WTC11 (cell line): ENCODE measurements around the gene SPHK2. TPM values are rescaled to one million over a fixed set of nuclear protein-coding genes. Genes with fewer than 3 reads are reported as not detected.

Source experiments
- ATAC-seq: fragments of 200-7000 bp; cut with Tn5 transposase; 2 replicates; pipeline ENCODE4 v1.10.0; 2021; ENCODE audit warnings: mild to moderate bottlenecking, moderate library complexity
- CTCF ChIA-PET: fragments of 300-600 bp; sonication (Branson Sonifier 250); formaldehyde crosslinking; loops from one replicate; lab custom pipeline; 2021; ENCODE audit warnings: antibody characterized with exemption; lab: Charles Lee
- POLR2A ChIA-PET: fragments of 350-600 bp; sonication (Branson Sonifier 250); formaldehyde crosslinking; loops from one replicate; lab custom pipeline; 2021; ENCODE audit warnings: antibody characterized with exemption; lab: Charles Lee
- DNase-seq: peaks from one replicate; pipeline ENCODE4 v3.0.0; 2021; ENCODE audit warnings: low spot score
- H3K27ac Mint-ChIP-seq: 2 replicates; pipeline ENCODE4 v1.8.0; 2021; ENCODE audit warnings: mixed read lengths
- H3K27me3 Mint-ChIP-seq: 2 replicates; pipeline ENCODE4 v1.8.0; 2021; ENCODE audit warnings: low read depth, mild to moderate bottlenecking, moderate library complexity, mixed read lengths
- H3K36me3 Mint-ChIP-seq: 2 replicates; pipeline ENCODE4 v1.8.0; 2021; ENCODE audit warnings: mixed read lengths
- H3K4me1 Mint-ChIP-seq: 2 replicates; pipeline ENCODE4 v1.8.0; 2022; ENCODE audit warnings: mixed read lengths
- H3K4me3 Mint-ChIP-seq: 2 replicates; pipeline ENCODE4 v1.8.0; 2021; ENCODE audit warnings: mild to moderate bottlenecking, moderate library complexity, mixed read lengths
- H3K9me3 Mint-ChIP-seq: 2 replicates; pipeline ENCODE4 v1.8.0; 2021; ENCODE audit warnings: mixed read lengths
- CBFB ChIP-seq: sonication (generic); formaldehyde crosslinking; IDR thresholded peaks from 2 replicates; pipeline ENCODE4 v1.8.1; 2022; ENCODE audit warnings: mild to moderate bottlenecking, low read depth, missing genetic modification reagents
- GRHL2 ChIP-seq: fragments of 250-450 bp; sonication (Bioruptor Pico); IDR thresholded peaks from 2 replicates; pipeline ENCODE4 v1.8.0; 2022; ENCODE audit warnings: mild to moderate bottlenecking, moderate library complexity; ENCODE audit not compliant: insufficient replicate concordance, severe bottlenecking
- GTF2I ChIP-seq: fragments of 250-450 bp; sonication (Bioruptor Pico); conservative IDR thresholded peaks from 2 replicates; pipeline ENCODE4 v1.4.0; 2021; ENCODE audit warnings: mild to moderate bottlenecking
- IRF2 ChIP-seq: sonication (generic); formaldehyde crosslinking; IDR thresholded peaks from 2 replicates; pipeline ENCODE4 v1.8.0; 2022; ENCODE audit warnings: low read depth, missing genetic modification reagents, borderline replicate concordance
- NR3C1 ChIP-seq: sonication (generic); formaldehyde crosslinking; conservative IDR thresholded peaks from 2 replicates; pipeline ENCODE4 v1.8.1; 2023; ENCODE audit warnings: low read depth, mild to moderate bottlenecking, missing genetic modification reagents
- RELA ChIP-seq: sonication (generic); formaldehyde crosslinking; IDR thresholded peaks from 2 replicates; pipeline ENCODE4 v1.8.1; 2022; ENCODE audit warnings: missing genetic modification reagents, mild to moderate bottlenecking, borderline replicate concordance
- TEAD4 ChIP-seq: sonication (generic); formaldehyde crosslinking; IDR thresholded peaks from 2 replicates; pipeline ENCODE4 v1.8.0; 2022; ENCODE audit warnings: mild to moderate bottlenecking, missing genetic modification reagents
- ZNF423 ChIP-seq: fragments of 250-450 bp; sonication (Bioruptor Pico); IDR thresholded peaks from 2 replicates; pipeline ENCODE4 v2.1.2; 2022; ENCODE audit warnings: mild to moderate bottlenecking, moderate library complexity
- total RNA-seq: library from RNA; stranded (reverse); gene quantifications from 3 replicates; pipeline ENCODE4 v1.2.3, GENCODE V29; 2021
- TF ChIP-seq, protein P1 (sequence below): sonication (generic); formaldehyde crosslinking; IDR thresholded peaks from 2 replicates; pipeline ENCODE4 v1.8.0; 2022; ENCODE audit warnings: missing genetic modification reagents
- TF ChIP-seq, protein P2 (sequence below): sonication (generic); formaldehyde crosslinking; conservative IDR thresholded peaks from 2 replicates; pipeline ENCODE4 v1.8.1; 2023; ENCODE audit warnings: mild to moderate bottlenecking, low read depth, missing genetic modification reagents, moderate library complexity
- TF ChIP-seq, protein P3 (sequence below): fragments of 250-450 bp; sonication (Bioruptor Pico); IDR thresholded peaks from 2 replicates; pipeline ENCODE4 v1.9.0; 2021; ENCODE audit warnings: moderate library complexity, mild to moderate bottlenecking, inconsistent platforms, borderline replicate concordance
- TF ChIP-seq, protein P4 (sequence below): fragments of 250-450 bp; sonication (Bioruptor Pico); IDR thresholded peaks from 2 replicates; pipeline ENCODE4 v1.9.0; 2021; ENCODE audit warnings: mild to moderate bottlenecking, borderline replicate concordance
- TF ChIP-seq, protein P5 (sequence below): sonication (generic); formaldehyde crosslinking; IDR thresholded peaks from 2 replicates; pipeline ENCODE4 v1.8.1; 2023; ENCODE audit warnings: mild to moderate bottlenecking, missing genetic modification reagents, moderate library complexity
- TF ChIP-seq, protein P6 (sequence below): fragments of 250-450 bp; sonication (Bioruptor Pico); IDR thresholded peaks from 2 replicates; pipeline ENCODE4 v2.1.2; 2022; ENCODE audit warnings: mild to moderate bottlenecking, moderate library complexity

The SPHK2 gene
- total RNA-seq, 1 experiment from 2014 or later: 64.6 TPM

DNA sequence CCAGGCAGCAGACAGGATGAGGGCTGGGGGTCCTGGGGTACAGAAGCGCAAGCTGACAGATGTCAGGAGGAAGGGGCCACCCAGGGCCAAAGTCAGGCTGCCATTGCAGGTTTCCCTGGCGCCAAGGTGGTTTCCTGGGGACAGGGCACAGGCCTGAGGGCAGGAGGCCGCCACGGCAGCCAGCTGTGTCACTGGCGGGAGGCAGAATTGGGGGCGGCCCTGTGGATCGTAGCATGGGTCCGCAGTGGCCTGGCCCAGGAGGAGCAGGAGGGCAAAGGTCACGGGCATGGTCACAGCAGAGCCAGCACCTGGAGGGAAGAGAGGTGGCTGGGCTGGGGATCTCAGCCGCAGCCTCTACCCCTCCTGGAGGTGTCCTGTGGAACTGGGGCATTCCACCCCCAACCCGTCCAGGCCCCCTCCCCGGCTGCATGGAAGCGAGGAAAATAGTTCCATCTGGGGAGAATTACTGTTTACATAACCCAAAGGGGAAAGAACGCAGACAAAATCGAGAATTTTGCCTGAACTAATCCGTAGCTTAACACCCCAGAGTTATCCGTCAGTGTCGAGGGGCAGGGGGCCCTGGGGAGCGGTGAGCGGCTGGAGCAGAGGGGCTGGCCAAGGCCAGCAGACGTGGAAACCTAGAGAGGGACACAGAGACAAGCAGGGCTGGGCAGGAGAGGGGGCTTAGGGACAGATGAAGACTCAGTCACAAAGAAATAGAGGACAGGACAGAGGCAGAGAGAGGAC lies 51.6 kb downstream of the SPHK2 start:
- Mint-ChIP-seq H3K9me3 (peaks cover 10% of the 10 kb centered on the region), H3K36me3 (no peaks in the 10 kb centered on the region), H3K27me3 (peaks cover 17% of the 10 kb centered on the region), H3K27ac (no peak overlapping the region), H3K4me1 (peaks cover 26% of the 10 kb centered on the region), H3K4me3 (no peak overlapping the region)
- TF ChIP-seq, protein P1, sequence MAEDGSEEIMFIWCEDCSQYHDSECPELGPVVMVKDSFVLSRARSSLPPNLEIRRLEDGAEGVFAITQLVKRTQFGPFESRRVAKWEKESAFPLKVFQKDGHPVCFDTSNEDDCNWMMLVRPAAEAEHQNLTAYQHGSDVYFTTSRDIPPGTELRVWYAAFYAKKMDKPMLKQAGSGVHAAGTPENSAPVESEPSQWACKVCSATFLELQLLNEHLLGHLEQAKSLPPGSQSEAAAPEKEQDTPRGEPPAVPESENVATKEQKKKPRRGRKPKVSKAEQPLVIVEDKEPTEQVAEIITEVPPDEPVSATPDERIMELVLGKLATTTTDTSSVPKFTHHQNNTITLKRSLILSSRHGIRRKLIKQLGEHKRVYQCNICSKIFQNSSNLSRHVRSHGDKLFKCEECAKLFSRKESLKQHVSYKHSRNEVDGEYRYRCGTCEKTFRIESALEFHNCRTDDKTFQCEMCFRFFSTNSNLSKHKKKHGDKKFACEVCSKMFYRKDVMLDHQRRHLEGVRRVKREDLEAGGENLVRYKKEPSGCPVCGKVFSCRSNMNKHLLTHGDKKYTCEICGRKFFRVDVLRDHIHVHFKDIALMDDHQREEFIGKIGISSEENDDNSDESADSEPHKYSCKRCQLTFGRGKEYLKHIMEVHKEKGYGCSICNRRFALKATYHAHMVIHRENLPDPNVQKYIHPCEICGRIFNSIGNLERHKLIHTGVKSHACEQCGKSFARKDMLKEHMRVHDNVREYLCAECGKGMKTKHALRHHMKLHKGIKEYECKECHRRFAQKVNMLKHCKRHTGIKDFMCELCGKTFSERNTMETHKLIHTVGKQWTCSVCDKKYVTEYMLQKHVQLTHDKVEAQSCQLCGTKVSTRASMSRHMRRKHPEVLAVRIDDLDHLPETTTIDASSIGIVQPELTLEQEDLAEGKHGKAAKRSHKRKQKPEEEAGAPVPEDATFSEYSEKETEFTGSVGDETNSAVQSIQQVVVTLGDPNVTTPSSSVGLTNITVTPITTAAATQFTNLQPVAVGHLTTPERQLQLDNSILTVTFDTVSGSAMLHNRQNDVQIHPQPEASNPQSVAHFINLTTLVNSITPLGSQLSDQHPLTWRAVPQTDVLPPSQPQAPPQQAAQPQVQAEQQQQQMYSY (CRISPR knock-in tag): no peak
- no peak for TF ChIP-seq TEAD4
- 0 out of 2 replicates have a peak, but pooled peaks have one; percentile 6 for TF ChIP-seq RELA
- TF ChIP-seq, protein P2, sequence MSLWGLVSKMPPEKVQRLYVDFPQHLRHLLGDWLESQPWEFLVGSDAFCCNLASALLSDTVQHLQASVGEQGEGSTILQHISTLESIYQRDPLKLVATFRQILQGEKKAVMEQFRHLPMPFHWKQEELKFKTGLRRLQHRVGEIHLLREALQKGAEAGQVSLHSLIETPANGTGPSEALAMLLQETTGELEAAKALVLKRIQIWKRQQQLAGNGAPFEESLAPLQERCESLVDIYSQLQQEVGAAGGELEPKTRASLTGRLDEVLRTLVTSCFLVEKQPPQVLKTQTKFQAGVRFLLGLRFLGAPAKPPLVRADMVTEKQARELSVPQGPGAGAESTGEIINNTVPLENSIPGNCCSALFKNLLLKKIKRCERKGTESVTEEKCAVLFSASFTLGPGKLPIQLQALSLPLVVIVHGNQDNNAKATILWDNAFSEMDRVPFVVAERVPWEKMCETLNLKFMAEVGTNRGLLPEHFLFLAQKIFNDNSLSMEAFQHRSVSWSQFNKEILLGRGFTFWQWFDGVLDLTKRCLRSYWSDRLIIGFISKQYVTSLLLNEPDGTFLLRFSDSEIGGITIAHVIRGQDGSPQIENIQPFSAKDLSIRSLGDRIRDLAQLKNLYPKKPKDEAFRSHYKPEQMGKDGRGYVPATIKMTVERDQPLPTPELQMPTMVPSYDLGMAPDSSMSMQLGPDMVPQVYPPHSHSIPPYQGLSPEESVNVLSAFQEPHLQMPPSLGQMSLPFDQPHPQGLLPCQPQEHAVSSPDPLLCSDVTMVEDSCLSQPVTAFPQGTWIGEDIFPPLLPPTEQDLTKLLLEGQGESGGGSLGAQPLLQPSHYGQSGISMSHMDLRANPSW: no peak
- TF ChIP-seq GRHL2 (CRISPR knock-in tag): no peak
- no peak for TF ChIP-seq ZNF423 (CRISPR knock-in tag)
- TF ChIP-seq, protein P3, sequence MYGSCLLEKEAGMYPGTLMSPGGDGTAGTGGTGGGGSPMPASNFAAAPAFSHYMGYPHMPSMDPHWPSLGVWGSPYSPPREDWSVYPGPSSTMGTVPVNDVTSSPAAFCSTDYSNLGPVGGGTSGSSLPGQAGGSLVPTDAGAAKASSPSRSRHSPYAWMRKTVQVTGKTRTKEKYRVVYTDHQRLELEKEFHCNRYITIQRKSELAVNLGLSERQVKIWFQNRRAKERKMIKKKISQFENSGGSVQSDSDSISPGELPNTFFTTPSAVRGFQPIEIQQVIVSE: no peak
- no peak for TF ChIP-seq NR3C1 (CRISPR knock-in tag)
- no peak for ATAC-seq
- ChIA-PET CTCF (interaction anchor here (1.3 to 1.6 kb wide), 2 partner anchors 25 kb away, joined by 3 read pairs; partner anchors contain the start of genes CA11 and FUT2), POLR2A (no interaction called here)
- DNase-seq: no peak

DNA sequence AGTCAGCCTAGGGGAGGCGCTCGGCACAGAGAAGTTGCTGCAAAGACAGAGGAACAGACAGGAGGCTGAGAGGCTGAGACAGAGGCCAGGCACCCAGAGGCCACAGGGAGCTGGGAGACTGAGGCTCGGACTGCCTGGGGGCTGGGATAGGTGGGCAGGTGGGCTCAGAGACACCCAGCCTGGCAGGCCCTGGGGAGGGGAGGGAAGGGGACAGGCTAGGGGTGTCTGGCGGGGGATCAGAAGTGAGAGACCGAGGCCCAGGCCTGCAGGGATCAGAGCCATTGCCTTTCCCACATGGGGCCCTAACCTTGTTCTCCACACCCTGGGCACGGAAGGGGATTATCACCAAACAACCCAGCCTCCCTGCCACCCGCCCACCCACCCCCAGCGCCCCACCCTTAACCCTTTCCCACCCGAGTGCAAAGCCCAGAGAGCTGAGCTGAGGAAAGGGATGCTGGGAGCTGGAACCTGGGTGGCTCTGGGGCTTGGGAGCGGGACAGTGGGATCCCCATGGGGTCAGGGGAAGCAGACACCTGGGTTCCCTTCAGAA lies 52.2 kb downstream of the SPHK2 start:
- DNase-seq (no peak), ATAC-seq (no peak)
- Mint-ChIP-seq H3K27ac (no peak overlapping the region), H3K4me3 (no peak overlapping the region), H3K36me3 (no peaks in the 10 kb centered on the region), H3K4me1 (peaks cover 26% of the 10 kb centered on the region), H3K9me3 (peaks cover 10% of the 10 kb centered on the region), H3K27me3 (peaks cover 17% of the 10 kb centered on the region)
- CTCF ChIA-PET: interaction anchor here (0.6 to 1.6 kb wide), 3 partner anchors 24 to 27 kb away, joined by 3 read pairs; partner anchors contain the start of genes CA11 and FUT2
- POLR2A ChIA-PET: no interaction called here
- TF ChIP-seq ZNF423 (CRISPR knock-in tag) (no peak), GTF2I (CRISPR knock-in tag) (no peak), IRF2 (CRISPR knock-in tag) (no peak), NR3C1 (CRISPR knock-in tag) (no peak), CBFB (CRISPR knock-in tag) (no peak)
- TF ChIP-seq, protein P4, sequence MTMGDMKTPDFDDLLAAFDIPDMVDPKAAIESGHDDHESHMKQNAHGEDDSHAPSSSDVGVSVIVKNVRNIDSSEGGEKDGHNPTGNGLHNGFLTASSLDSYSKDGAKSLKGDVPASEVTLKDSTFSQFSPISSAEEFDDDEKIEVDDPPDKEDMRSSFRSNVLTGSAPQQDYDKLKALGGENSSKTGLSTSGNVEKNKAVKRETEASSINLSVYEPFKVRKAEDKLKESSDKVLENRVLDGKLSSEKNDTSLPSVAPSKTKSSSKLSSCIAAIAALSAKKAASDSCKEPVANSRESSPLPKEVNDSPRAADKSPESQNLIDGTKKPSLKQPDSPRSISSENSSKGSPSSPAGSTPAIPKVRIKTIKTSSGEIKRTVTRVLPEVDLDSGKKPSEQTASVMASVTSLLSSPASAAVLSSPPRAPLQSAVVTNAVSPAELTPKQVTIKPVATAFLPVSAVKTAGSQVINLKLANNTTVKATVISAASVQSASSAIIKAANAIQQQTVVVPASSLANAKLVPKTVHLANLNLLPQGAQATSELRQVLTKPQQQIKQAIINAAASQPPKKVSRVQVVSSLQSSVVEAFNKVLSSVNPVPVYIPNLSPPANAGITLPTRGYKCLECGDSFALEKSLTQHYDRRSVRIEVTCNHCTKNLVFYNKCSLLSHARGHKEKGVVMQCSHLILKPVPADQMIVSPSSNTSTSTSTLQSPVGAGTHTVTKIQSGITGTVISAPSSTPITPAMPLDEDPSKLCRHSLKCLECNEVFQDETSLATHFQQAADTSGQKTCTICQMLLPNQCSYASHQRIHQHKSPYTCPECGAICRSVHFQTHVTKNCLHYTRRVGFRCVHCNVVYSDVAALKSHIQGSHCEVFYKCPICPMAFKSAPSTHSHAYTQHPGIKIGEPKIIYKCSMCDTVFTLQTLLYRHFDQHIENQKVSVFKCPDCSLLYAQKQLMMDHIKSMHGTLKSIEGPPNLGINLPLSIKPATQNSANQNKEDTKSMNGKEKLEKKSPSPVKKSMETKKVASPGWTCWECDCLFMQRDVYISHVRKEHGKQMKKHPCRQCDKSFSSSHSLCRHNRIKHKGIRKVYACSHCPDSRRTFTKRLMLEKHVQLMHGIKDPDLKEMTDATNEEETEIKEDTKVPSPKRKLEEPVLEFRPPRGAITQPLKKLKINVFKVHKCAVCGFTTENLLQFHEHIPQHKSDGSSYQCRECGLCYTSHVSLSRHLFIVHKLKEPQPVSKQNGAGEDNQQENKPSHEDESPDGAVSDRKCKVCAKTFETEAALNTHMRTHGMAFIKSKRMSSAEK: no peak
- TF ChIP-seq, protein P5, sequence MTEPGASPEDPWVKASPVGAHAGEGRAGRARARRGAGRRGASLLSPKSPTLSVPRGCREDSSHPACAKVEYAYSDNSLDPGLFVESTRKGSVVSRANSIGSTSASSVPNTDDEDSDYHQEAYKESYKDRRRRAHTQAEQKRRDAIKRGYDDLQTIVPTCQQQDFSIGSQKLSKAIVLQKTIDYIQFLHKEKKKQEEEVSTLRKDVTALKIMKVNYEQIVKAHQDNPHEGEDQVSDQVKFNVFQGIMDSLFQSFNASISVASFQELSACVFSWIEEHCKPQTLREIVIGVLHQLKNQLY (CRISPR knock-in tag): no peak
- TF ChIP-seq, protein P6, sequence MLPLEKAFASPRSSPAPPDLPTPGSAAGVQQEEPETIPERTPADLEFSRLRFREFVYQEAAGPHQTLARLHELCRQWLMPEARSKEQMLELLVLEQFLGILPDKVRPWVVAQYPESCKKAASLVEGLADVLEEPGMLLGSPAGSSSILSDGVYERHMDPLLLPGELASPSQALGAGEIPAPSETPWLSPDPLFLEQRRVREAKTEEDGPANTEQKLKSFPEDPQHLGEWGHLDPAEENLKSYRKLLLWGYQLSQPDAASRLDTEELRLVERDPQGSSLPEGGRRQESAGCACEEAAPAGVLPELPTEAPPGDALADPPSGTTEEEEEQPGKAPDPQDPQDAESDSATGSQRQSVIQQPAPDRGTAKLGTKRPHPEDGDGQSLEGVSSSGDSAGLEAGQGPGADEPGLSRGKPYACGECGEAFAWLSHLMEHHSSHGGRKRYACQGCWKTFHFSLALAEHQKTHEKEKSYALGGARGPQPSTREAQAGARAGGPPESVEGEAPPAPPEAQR (CRISPR knock-in tag): no peak
- TF ChIP-seq, protein P1 (CRISPR knock-in tag): no peak
